PC-3 (cell line): Measurements from ENCODE around the gene ZNF750. TPM values are rescaled to one million over a fixed set of nuclear protein-coding genes. Genes with fewer than 3 reads are reported as not detected.

Experiments used
- ATAC-seq: fragments of 200-7000 bp; cut with Tn5 transposase; 2 replicates; pipeline ENCODE4 v1.9.1; 2020; ENCODE audit warnings: mild to moderate bottlenecking, moderate library complexity
- BruUV-seq: library from RNA; stranded (reverse); fragments of 400-500 nt; replicated peaks from 2 replicates; lab custom pipeline; 2021; lab: Mats Ljungman, UMichigan
- CTCF ChIA-PET: fragments of 300-600 bp; sonication (Branson Sonifier 250); formaldehyde crosslinking; loops from one replicate; lab custom pipeline; 2022; ENCODE audit warnings: antibody characterized with exemption; lab: Charles Lee
- POLR2A ChIA-PET: fragments of 300-600 bp; sonication (Branson Sonifier 250); formaldehyde crosslinking; loops from one replicate; lab custom pipeline; 2022; ENCODE audit warnings: antibody characterized with exemption; ENCODE audit not compliant: unreplicated experiment; lab: Charles Lee
- DNase-seq: peaks from one replicate; pipeline ENCODE4 v3.0.0-alpha.2; 2015
- H2AFZ ChIP-seq: fragments of 300-600 bp; sonication (generic); 2 replicates; pipeline ENCODE4 v1.6.0; 2016; ENCODE audit warnings: antibody characterized with exemption, low read length
- H3F3A ChIP-seq: fragments of 300-600 bp; sonication (generic); one replicate; pipeline ENCODE4 v1.6.0; 2017; ENCODE audit warnings: antibody characterized with exemption, low read length, control low read depth, mild to moderate bottlenecking; ENCODE audit not compliant: unreplicated experiment
- H3K27ac ChIP-seq: fragments of 300-600 bp; sonication (generic); 2 replicates; pipeline ENCODE4 v1.5.1; 2016; ENCODE audit warnings: mild to moderate bottlenecking, low read length
- H3K27me3 ChIP-seq: fragments of 300-600 bp; sonication (generic); 2 replicates; pipeline ENCODE4 v1.6.1; 2016; ENCODE audit warnings: low read length, mixed read lengths
- H3K36me3 ChIP-seq: fragments of 300-600 bp; sonication (generic); 2 replicates; pipeline ENCODE4 v1.6.1; 2016; ENCODE audit warnings: low read depth, mixed run types, low read length, mixed read lengths
- H3K4me1 ChIP-seq: fragments of 300-600 bp; sonication (generic); 2 replicates; pipeline ENCODE4 v1.5.1; 2016; ENCODE audit warnings: low read length; ENCODE audit not compliant: insufficient read depth
- H3K4me2 ChIP-seq: fragments of 300-600 bp; sonication (generic); 2 replicates; pipeline ENCODE4 v1.6.0; 2016; ENCODE audit warnings: low read length
- H3K4me3 ChIP-seq: fragments of 300-600 bp; sonication (generic); 2 replicates; pipeline ENCODE4 v1.5.1; 2016; ENCODE audit warnings: mild to moderate bottlenecking, low read length, mixed read lengths
- H3K79me2 ChIP-seq: fragments of 300-600 bp; sonication (generic); 2 replicates; pipeline ENCODE4 v1.6.1; 2017; ENCODE audit warnings: low read length, mixed read lengths
- H3K9ac ChIP-seq: fragments of 300-600 bp; sonication (generic); 2 replicates; pipeline ENCODE4 v1.6.0; 2016; ENCODE audit warnings: mild to moderate bottlenecking, low read length
- H3K9me2 ChIP-seq: fragments of 300-600 bp; sonication (generic); replicated peaks from 2 replicates; pipeline ENCODE4 v1.6.1; 2016; ENCODE audit warnings: mixed run types, low read length, mixed read lengths
- H3K9me3 ChIP-seq: fragments of 300-600 bp; sonication (generic); 2 replicates; pipeline ENCODE4 v1.6.1; 2016; ENCODE audit warnings: low read length, mixed read lengths
- H4K20me1 ChIP-seq: fragments of 300-600 bp; sonication (generic); 2 replicates; pipeline ENCODE4 v1.6.1; 2016; ENCODE audit warnings: low read length, mixed read lengths
- CTCF ChIP-seq: fragments of 300-600 bp; sonication (generic); conservative IDR thresholded peaks from 2 replicates; pipeline ENCODE4 v1.5.1; 2017; ENCODE audit warnings: antibody characterized with exemption, low read depth, mild to moderate bottlenecking, low read length
- EZH2 ChIP-seq: fragments of 300-600 bp; sonication (generic); IDR thresholded peaks from one replicate; pipeline ENCODE4 v1.6.1; 2017; ENCODE audit warnings: antibody characterized with exemption, mild to moderate bottlenecking, low read length; ENCODE audit not compliant: unreplicated experiment
- EZH2phosphoT487 ChIP-seq: fragments of 300-600 bp; sonication (generic); IDR thresholded peaks from 2 replicates; pipeline ENCODE4 v1.6.1; 2018; ENCODE audit warnings: mild to moderate bottlenecking, antibody characterized with exemption, low read length, borderline replicate concordance
- intact Hi-C: fragments of 100-400 bp; cut with micrococcal nuclease; formaldehyde crosslinking; loops from 2 replicates; pipeline ENCODE4 v1.9.0; 2023
- total RNA-seq: library from RNA; depleted of rRNA; stranded (reverse); fragments of >200 nt; gene quantifications from 2 replicates; pipeline ENCODE4 v1.2.3, GENCODE V29; 2014

ZNF750 gene
- total RNA-seq, 1 experiment from 2014 or later: not detected

GRCh38 chr17:82782657-82783207 lies 57.1 kb downstream of the ZNF750 start:
- H3K4me1 ChIP-seq: peaks cover 4% of the 10 kb centered on the region
- no peak overlapping the region for H2AFZ ChIP-seq
- H4K20me1 ChIP-seq: no peaks in the 10 kb centered on the region
- intact Hi-C loops: loop anchor here (2.0 kb wide), 1 partner anchor 132 kb away; no protein-coding TSS in a partner anchor
- no peak overlapping the region for H3K9ac ChIP-seq
- no peak overlapping the region for H3K4me2 ChIP-seq
- TF ChIP-seq CTCF (no peak), EZH2phosphoT487 (no peak), EZH2 (no peak)
- BruUV-seq: no TSS peak
- H3K79me2 ChIP-seq: no peaks in the 10 kb centered on the region
- no peak for ATAC-seq
- no peak for DNase-seq
- no peak overlapping the region for H3K4me3 ChIP-seq
- H3K36me3 ChIP-seq: peaks cover 13% of the 10 kb centered on the region
- CTCF ChIA-PET: no interaction called here
- no peaks in the 10 kb centered on the region for H3K27me3 ChIP-seq
- H3K27ac ChIP-seq: no peak overlapping the region
- POLR2A ChIA-PET: no interaction called here
- H3K9me3 ChIP-seq: no peaks in the 10 kb centered on the region
- H3F3A ChIP-seq: no peaks in the 10 kb centered on the region
- no peaks in the 10 kb centered on the region for H3K9me2 ChIP-seq

GRCh38 chr17:82781894-82782274 lies 57.9 kb downstream of the ZNF750 start:
- DNase-seq: peak; percentile 81
- H3K36me3 ChIP-seq: peaks cover 13% of the 10 kb centered on the region
- H3K27me3 ChIP-seq: no peaks in the 10 kb centered on the region
- H3K79me2 ChIP-seq: no peaks in the 10 kb centered on the region
- peak overlapping the region; percentile 48 for H3K27ac ChIP-seq
- H3K4me1 ChIP-seq: peaks cover 4% of the 10 kb centered on the region
- intact Hi-C loops: loop anchor here (2.0 kb wide), 1 partner anchor 133 kb away; no protein-coding TSS in a partner anchor
- POLR2A ChIA-PET: no interaction called here
- TF ChIP-seq EZH2 (no peak), CTCF (peak; percentile 97), EZH2phosphoT487 (no peak)
- no peak overlapping the region for H3K4me2 ChIP-seq
- ATAC-seq: peak; percentile 100
- H4K20me1 ChIP-seq: no peaks in the 10 kb centered on the region
- H3K9me3 ChIP-seq: no peaks in the 10 kb centered on the region
- H3K4me3 ChIP-seq: no peak overlapping the region
- no peak overlapping the region for H2AFZ ChIP-seq
- H3F3A ChIP-seq: no peaks in the 10 kb centered on the region
- H3K9me2 ChIP-seq: no peaks in the 10 kb centered on the region
- H3K9ac ChIP-seq: no peak overlapping the region
- BruUV-seq: no TSS peak
- CTCF ChIA-PET: interaction anchor here (0.6 to 1.0 kb wide), 5 partner anchors 43 to 181 kb away, joined by 3 to 11 read pairs (median 4); no protein-coding TSS in a partner anchor
